MM.1S (cell line): ENCODE results near the gene RHBDL1.

Experiments
- CTCF ChIP-seq: fragments of 300-600 bp; sonication (generic); IDR thresholded peaks from 2 replicates; pipeline ENCODE4 v1.5.1; 2016; ENCODE audit warnings: antibody characterized with exemption, low read length, mixed read lengths
- EZH2 ChIP-seq: fragments of 300-600 bp; sonication (generic); optimal IDR thresholded peaks from 2 replicates; pipeline ENCODE3; 2017; ENCODE audit warnings: low read depth, mild to moderate bottlenecking, antibody characterized with exemption, low read length, mixed read lengths
- EZH2phosphoT487 ChIP-seq: fragments of 300-600 bp; sonication (generic); IDR thresholded peaks from 2 replicates; pipeline ENCODE4 v1.6.1; 2018; ENCODE audit warnings: antibody characterized with exemption, low read length

GRCh38 chr16:672851-673250, 2.6 kb upstream of the RHBDL1 start:
- TF ChIP-seq CTCF, result no peak
- TF ChIP-seq EZH2, result no peak
- no peak for TF ChIP-seq EZH2phosphoT487
